Lower leg skin (tissue), 3 donors: ENCODE measurements around the gene SLC9A3.

Experiments used
- CTCF ChIP-seq, 3 donors: fragments of 450-650 bp; IDR thresholded peaks; one replicate each; pipeline ENCODE4 v1.5.1; 2016; ENCODE audit warnings: antibody characterized with exemption in 3 of 3, mild to moderate bottlenecking in 3 of 3, moderate library complexity in 2 of 3
- POLR2A ChIP-seq, 2 donors: fragments of 450-650 bp; IDR thresholded peaks; one replicate each; pipeline ENCODE4 v1.6.1; 2016 to 2017; ENCODE audit warnings: antibody characterized with exemption in 2 of 2, mild to moderate bottlenecking in 1 of 2, moderate library complexity in 1 of 2

DNA sequence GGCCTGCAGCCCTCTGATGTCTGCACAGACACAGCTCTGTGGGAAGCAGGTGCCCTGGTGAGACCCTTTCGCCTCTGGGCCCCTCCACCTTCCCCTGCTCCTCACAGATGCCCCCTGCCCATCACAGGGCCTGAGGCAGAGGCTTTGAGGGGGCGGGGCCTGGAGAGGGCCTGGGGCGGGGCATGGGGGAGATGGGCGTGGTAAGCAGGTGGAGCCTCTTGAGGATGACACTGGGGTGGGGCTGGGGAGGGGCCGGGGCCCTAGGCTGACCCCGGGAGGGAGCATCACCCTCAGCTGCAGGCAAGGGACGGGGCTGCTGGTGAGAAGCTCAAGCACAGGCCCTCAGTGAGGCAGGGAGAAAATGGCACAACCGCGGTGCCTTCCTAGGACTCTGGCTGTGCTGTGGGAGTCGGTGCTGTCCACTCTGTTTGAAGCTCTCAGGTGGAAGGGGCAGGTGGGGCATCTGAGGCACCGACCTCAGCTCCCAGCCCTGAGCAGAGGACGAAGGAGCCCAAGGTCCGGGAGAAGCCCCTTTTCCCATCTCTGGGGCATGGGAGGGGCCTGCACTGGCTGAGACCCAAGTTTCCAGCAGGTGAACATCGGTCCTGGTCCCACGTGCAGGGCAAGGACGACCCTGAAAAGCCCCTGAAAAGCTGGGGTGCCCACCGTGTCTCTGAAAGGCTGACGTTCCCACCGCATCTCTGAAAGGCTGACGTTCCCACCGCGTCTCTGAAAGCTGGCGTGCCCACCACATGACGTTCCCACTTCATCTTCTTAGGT is 17.5 kb upstream of the SLC9A3 start:
- TF ChIP-seq POLR2A (IDR thresholded peaks at IDR 0.05) = no peak
- TF ChIP-seq CTCF (IDR thresholded peaks at IDR 0.05) = no peak
